Measurements from ENCODE around the gene PHF21A.

PHF21A gene

DNA sequence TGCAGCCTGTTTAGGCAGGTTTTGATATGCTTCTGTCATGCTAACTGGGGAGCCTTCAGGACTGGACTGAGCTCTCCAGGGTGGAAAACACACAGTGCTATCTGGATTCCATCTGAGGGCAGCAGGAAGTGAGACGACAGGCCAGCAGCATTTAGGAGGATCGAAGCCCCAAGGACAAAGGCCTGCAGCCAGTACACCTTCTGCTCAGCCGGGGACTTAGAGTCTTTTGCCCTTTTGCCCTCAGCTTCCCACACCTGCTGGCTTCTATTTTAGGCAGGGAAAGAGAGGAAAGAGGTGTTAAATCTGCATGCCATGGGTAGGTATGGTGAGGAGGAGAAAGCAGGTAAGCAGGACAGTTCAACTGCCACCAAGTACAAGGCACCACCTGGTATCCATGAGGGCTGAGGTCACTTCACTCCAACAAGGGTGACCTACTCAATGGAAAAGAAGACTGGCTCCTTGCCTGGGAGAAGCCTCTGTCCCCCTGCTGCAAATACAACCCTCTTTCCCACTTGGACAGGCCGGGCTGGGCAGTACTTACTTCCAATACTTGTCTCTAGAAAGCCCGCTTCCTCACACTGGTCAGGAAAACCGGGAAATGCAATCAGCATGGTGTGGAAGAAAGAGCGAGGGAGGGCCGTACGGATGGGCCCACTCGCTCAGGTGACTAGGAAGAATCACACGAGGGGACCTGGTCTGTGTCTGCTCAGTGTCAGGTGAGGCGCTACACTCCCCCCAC lies 186.5 kb downstream of the PHF21A start:
- DNase-seq (ENCODE audit: low read depth in 3 of 3) = no peak

DNA sequence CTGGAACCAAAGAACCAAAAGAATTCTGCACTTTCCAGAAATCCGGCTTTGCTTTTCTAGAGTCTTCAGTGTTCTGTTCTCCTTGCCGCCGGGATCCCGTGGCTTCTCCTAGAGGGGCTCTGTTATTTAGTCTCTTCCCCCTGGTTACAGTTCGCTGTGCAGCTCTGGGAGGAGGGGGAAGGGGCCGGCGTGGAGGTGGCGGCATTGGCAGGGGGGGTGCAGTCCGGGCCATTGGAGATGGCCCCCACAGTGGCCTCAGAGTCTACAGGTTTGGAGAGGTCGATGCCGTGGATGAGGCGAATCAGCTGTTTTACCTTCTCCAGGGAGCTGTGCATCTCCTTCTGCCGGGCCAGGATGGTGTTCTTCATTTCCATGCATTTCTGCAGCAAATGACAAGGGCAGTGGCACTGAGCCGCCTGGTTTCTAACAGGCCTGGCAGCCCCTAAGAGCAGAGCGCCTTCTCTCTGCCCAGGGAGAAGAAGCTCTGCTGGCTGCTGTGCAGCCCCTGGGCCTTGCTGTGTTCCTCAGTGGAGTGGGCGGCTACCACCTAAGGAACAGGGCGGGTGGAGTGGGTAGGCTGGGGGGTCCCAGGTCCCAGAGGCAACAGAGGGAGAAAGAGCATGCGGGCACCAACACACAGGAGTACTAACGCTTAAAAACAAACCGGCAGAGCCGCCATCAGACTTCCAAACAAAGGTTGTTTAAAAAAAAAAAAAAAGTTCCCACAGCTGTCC lies 187.2 kb downstream of the PHF21A start:
- DNase-seq (ENCODE audit: low read depth in 3 of 3) = no peak

DNA sequence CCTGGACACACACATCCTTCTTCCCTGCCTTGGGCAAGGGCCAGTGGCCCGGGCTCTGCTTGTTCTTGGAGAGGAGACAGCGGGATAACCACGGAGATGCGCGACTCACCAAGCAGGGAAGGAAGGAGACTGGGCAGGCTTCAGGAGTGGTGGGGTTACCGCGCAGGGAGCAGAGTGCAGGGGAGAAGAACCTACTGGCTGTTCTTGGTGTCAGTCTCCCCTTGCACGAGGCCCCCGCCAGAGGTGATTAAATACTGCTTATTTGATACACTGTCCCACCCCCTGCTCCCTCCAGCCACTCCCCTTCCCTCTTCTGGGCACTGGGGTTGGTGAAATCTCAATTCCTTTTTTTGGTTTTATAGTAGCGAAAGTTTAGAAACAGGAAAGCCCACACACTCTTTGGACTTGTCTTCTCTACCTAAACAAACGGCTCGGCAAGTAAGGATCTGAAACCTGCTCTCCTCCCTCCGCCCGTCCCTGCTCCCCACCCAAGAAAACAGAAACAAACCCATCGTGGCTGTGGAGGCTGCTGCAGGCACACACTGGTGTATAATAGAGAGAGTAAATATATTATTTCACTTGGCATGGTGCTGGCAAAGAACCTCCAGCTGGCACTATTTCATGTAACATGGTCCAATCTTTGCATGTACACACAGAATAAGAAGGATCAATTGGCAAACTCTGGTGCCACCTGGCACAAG lies 188.0 kb downstream of the PHF21A start:
- no peak for DNase-seq (ENCODE audit: low read depth in 3 of 3)

DNA sequence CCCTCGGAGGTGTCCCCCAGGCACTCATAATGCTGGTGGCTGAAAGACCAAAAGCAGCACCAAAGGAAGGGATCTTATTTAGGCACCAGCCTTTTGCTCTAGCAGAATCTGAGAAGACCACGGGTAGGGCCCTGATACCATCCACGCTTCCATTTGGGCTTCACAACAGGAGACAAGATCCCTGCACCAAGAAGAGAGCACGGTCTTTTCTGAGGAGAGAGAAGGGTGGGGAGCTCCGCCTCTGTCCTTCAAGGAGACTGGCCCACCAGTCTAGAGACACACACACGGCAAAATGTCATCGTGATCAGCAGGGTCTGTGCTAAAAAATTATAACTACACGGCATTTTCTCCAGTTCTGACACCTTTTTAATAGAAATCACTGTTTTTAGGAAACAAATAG lies 189.0 kb downstream of the PHF21A start:
- no peak for DNase-seq (ENCODE audit: low read depth in 3 of 3)

DNA sequence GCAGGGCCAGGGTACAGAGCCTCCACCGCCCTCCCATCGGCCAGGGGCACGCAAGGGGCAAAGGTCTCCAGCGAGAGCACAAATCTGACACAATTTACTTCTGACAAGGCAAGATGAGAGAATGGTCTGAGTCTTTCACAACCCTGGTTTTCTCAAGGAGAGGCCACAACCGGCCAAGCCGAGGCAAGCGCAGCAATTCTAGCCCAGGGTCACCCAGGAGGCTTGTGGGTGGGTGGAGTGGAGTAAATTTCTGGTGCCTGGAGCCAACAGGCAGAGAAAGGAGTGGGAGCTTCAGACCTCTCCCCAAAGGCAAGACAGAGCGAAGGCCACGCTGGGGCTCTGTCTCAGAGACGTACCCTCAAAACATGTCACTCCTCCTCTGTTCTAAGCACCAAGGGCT lies 189.5 kb downstream of the PHF21A start:
- DNase-seq (ENCODE audit: low read depth in 3 of 3) = no peak

DNA sequence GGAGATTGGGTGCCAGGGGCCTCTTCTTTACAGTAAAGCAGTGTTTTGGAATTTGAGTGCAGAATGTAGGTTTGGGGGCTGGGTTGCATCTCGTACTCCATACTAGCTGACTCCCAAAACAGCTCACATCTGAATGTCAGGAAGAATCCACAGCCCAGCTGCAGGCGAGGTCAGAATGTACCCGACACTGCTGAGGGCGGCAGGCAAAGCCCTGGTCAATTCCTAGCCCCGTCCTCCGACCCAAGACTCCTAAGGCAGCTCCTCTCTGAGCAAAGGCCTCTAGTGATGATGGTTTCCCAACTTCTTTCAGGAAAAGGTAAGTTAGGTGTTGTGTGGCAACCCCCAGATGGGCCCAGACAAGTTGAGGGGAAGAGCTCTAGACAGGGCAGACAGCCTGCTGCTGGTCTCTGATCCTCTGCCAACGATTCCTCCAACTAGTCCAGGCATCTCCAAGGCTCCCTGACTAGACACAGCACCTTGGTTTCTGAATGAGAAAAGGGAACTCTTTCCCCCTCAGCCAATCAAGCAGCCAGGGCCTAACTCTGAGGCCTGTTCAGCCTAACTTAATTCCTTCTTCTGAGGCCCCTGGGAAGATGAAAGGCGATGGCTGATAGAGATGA lies 190.2 kb downstream of the PHF21A start:
- DNase-seq (ENCODE audit: low read depth in 3 of 3) = no peak

DNA sequence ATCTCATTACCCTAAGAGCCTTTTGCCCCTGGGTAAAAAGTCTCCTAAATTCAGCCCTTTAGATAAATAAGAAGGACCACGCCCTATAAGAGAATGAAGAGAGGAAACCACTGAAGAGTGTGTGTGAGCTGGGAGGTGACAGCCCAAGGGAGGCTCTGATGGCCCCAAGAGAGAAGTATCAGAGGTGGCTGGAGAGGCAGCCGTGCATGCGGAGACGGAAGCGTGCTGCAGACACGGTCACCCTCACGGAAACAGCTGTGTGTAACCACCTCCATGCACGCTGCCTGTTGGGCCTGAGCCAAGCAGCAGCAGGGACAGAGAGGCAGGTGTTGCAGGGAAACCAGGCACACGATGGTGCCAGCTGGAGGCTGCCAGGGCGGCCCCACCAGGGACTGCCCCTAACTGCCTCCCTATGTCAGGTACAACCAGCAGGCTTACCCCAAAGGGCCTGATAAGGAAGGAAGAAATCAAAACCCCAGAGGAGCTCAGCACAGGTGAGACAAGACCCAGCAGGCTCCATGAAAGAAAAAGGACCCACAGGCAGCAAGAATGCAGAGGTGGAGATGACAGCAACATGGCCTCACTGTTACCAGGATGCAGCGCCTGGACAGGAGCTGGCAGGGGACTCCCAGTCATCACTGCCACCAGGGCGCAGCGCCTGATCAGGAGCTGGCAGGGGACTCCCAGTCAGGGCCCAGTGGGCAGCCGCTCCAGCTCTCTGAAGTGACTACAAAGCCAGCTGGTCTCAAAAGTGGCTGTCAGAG lies 191.0 kb downstream of the PHF21A start:
- DNase-seq (ENCODE audit: low read depth in 3 of 3) = no peak

DNA sequence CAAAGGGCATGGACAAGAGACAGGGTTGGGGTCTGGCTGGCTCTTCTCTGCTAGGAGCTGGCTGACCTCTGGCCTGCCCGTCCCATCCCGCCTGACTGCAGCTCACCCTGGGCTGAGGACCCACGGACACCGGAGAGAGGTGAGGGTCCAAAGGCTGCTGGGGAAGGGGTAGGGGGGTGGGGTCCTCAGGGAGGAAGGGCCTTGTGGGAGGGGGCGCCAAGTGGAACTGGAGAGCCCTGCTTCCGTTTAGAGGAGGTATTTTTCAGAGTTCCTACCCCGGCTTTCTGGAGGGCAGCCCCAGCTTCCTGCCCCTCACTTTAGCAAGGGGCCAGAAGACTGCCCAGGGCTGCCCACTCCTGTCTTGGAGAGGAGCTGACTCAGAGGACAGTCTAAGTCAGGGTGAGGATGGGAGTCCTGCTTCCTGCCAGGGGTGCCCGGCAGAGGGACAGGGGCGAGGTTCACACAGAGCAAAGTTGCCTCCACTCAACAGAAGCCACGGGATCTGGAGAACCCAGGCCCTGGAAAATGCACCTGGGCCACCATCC lies 191.7 kb downstream of the PHF21A start:
- no peak for DNase-seq (ENCODE audit: low read depth in 3 of 3)

DNA sequence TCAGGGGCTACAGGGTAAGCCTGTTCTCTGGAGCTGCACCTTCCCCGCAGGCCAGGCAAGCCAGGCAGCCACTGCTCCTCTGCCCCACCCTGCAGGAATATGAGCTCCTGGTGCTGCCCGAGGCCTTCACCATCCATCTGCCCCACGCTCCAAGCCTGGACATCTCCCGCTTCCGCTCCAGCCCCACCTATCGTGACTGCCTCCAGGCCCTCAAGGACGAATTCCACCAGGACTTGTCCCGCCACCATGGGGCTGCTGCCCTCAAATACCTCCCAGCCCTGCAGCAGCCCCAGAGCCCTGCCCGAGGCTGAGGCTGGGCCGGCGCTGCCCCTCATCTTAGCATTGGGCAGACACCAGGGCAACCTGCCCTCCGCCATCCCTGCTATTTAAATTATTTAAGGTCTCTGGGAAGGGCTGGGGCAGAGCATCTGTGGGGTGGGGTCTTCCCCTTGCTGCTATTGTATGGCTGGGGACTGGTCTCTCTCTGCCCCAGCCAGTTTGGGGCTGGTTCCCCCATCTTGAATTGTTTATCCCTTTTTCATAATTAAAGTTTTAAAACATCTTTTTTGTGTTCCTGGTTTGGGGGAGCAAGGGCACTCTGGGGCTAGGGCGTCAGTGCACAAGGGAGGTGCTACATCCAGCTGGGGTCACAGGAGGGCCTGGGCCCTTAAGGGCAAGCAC lies 192.6 kb downstream of the PHF21A start:
- no peak for DNase-seq (ENCODE audit: low read depth in 3 of 3)

DNA sequence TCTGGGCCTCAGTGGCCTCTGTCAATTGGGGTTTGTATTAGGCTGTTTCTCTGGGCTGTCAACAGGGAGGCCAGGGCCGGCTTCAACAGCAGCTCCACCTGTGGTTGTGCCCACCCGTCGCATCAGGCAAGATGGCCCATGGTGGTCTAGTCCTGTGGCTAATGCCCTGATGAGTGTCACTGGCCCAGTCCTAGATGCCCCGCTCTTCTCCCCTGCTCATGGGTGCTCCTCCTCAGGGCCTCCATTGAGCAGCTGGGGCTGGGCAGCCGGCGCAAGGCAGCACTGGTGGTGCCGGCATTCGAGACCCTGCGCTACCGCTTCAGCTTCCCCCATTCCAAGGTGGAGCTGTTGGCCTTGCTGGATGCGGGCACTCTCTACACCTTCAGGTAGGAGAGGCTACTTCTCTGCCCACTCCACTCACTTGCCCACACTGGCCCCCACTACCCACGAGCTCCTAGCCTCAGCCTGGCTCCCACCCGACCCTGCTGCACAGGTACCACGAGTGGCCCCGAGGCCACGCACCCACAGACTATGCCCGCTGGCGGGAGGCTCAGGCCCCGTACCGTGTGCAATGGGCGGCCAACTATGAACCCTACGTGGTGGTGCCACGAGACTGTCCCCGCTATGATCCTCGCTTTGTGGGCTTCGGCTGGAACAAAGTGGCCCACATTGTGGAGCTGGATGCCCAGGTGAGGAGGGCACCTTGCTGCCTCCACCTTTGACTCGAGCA lies 193.4 kb downstream of the PHF21A start:
- DNase-seq (ENCODE audit: low read depth in 3 of 3) = no peak

DNA sequence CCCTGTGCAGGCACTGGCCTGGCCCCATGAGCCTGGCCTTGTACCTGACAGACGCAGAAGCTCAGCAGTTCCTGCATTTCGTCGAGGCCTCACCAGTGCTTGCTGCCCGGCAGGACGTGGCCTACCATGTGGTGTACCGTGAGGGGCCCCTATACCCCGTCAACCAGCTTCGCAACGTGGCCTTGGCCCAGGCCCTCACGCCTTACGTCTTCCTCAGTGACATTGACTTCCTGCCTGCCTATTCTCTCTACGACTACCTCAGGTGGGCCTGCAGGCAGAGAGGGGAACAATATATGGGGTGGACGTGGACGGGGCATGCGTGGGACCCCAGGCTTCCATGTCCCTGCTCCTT lies 193.9 kb downstream of the PHF21A start:
- DNase-seq (ENCODE audit: low read depth in 3 of 3) = no peak

DNA sequence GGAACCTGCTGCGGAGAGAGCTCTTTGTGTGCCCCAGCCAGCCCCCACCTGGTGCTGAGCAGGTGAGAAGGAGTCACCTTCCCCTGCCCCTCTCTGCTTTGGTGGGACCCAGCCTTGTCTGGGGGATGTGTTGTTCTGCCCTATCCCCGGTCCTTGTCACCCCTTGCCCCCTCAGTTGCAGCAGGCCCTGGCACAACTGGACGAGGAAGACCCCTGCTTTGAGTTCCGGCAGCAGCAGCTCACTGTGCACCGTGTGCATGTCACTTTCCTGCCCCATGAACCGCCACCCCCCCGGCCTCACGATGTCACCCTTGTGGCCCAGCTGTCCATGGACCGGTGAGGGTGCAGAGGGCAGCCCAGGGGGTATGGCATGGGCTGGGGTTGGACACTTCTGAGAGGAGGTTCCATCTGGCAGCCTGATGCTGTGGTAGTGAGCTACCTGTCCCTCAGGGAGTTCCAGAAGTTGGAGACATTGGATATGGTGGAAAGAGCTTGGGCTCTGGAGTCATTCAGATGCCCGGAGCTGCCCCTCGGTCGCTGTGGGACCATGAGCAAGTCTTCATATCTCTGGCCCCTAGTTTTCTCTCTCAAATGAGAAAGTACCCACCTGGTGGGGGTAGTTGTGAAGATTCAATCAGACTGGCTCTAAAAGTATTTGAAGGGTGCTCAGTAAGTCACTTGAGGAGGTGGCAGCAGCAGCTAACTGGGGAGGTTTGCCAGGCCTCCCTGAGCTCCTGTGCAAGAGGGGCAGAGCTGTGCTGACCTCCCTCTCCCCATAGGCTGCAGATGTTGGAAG lies 194.5 kb downstream of the PHF21A start:
- no peak for DNase-seq (ENCODE audit: low read depth in 3 of 3)

DNA sequence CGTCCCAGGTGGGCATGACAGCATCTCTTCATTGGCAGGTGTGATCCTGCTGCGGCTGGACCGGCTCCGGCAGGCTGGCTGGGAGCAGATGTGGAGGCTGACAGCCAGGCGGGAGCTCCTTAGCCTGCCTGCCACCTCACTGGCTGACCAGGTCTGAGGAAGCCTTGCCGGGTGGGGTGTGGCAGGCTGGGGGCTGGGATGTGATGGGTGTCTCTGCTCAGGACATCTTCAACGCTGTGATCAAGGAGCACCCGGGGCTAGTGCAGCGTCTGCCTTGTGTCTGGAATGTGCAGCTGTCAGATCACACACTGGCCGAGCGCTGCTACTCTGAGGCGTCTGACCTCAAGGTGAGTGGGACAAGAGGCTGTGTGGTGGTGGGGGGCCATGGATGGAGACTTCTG lies 195.3 kb downstream of the PHF21A start:
- DNase-seq (ENCODE audit: low read depth in 3 of 3) = no peak

DNA sequence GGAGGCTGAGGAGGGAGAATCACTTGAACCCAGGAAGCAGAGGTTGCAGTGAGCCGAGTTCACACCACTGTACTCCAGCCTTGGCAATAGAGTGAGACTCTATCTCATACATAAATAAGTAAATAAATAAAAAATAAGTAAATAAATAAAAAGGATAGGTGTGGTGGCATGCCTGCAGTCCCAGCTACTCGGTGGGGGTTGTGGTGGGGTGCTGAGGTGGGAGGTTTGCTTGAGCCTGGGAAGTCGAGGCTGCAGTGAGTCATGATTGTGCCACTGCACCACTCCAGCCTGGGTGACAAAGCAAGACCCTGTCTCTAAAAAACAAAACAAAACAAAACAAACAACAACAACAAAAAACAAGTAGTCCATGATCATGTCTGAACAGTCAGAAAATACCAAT lies 195.7 kb downstream of the PHF21A start:
- DNase-seq (ENCODE audit: low read depth in 3 of 3) = no peak

DNA sequence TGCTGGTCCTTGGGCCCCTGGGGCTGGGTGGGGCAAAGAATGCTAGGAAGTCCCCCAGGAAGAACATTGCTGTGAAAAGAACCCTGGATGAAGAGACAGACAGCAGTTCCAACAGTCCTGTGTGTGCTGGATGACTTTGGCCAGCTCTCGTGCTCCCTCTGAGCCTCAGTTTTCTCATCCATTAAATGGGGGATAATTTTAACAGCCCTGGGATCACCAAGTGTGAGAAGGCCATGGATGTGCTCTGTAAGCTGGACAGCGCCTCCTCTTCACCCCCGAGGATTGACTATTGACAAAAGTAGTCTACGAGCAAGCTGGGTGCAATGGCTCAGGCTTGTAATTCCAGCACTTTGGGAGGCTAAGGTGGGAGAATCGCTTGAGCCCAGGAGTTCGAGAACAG lies 196.3 kb downstream of the PHF21A start:
- no peak for DNase-seq (ENCODE audit: low read depth in 3 of 3)

DNA sequence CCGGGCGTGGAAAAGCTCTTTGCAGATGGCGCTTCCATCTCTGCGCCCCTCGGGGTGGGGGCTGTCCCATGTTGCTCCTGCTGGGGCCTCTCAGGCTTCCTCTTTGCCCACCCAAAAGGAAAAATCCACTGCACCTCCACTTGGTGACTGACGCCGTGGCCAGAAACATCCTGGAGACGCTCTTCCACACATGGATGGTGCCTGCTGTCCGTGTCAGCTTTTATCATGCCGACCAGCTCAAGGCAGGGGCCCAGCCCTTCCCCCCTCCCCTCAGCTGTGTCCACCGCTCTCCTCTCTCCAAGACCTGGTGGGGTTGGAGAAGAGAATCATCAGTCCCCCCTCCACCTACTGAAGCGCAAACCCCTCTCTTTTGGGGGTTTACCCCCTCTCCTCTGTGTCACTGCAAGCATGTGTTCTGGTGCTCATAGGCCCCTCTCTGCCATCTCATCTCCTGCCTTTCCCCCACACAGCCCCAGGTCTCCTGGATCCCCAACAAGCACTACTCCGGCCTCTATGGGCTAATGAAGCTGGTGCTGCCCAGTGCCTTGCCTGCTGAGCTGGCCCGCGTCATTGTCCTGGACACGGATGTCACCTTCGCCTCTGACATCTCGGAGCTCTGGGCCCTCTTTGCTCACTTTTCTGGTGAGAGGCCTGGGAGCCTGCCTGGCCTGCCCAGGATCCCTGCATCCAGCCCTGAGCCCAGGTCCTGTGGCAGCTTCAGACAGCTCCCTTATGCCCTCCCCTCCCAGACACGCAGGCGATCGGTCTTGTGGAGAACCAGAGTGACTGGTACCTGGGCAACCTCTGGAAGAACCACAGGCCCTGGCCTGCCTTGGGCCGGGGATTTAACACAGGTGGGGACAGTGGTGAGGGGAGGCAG lies 197.0 kb downstream of the PHF21A start:
- no peak for DNase-seq (ENCODE audit: low read depth in 3 of 3)

DNA sequence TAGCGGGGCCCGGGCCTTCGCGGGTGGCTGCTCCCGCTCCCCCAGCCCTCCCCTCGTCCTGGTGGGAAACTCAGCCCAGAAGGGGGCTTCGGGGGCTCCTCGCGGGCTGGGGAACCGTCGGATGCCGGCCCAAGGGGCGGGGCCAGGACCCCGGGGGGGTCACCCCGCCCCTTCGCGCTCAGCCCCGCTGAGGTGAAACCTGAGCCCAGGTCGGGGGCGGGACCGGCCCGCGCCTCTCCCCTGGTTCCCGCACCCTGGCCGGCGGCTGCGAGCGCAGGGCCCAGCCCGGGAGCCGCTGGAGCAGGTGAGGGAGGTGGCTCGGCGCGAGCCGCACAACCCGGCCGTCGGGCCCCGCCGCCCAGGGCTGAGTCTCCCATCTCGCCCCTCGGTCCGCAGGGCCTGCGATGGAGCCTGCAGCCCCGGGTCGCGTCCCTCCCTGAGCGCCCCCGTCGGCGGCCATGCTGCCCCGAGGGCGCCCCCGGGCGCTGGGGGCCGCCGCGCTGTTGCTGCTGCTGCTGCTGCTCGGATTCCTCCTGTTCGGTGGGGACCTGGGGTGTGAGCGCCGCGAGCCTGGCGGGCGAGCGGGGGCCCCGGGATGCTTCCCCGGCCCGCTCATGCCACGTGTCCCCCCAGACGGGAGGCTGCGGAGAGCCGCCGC lies 198.7 kb downstream of the PHF21A start, which contains the start of gene LARGE2:
LARGE2 (plus strand) TSS at position 232 of the 658 bp plus-strand sequence; CDS start at position 459, 227 bp downstream.
- no peak for DNase-seq (ENCODE audit: low read depth in 3 of 3)
